ENCODE data around the gene CD248.
"Not testable (repeated sequence)": the region's sequence is repeated elsewhere in the genome, so short reads cannot be mapped to it uniquely, and the experiment has no call there.

Gene CD248

DNA sequence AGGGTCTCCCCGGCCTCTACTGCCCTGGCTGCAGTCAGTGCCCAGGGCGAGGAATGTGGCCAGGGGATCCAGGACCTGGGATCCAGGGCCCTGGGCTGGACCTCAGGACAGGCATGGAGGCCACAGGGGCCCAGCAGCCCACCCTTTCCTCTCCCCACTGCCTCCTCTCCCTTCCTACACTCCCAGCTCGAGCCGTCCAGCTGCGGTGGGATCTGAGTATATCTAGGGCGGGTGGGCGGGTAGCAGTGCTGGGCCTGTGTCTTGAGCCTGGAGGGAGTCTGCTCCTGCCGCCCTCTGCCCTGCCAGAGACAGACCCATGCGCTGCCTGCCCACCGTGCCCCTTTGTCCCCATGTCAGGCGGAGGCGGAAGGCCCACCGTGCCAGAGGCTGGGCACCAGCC, 40.2 kb downstream of the CD248 start:
- H3K4me3 Mint-ChIP-seq, DNase-seq, ATAC-seq, H3K27ac Mint-ChIP-seq, H3K27me3 Mint-ChIP-seq, H3K9me3 Mint-ChIP-seq: not testable (repeated sequence)
- peaks cover 17% of the 10 kb centered on the region for H3K36me3 Mint-ChIP-seq (ENCODE audit: low read depth)
- peaks cover 21% of the 10 kb centered on the region for H3K4me1 Mint-ChIP-seq

DNA sequence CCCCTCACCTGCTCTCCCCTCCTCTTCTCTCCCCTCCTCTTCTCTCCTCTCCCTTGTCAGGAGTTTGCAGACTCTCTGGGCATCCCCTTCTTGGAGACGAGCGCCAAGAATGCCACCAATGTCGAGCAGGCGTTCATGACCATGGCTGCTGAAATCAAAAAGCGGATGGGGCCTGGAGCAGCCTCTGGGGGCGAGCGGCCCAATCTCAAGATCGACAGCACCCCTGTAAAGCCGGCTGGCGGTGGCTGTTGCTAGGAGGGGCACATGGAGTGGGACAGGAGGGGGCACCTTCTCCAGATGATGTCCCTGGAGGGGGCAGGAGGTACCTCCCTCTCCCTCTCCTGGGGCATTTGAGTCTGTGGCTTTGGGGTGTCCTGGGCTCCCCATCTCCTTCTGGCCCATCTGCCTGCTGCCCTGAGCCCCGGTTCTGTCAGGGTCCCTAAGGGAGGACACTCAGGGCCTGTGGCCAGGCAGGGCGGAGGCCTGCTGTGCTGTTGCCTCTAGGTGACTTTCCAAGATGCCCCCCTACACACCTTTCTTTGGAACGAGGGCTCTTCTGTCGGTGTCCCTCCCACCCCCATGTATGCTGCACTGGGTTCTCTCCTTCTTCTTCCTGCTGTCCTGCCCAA, 40.7 kb downstream of the CD248 start:
- H3K27ac Mint-ChIP-seq = no peak overlapping the region

GRCh38 chr11:66275396-66275795, 41.4 kb downstream of the CD248 start:
- Mint-ChIP-seq H3K9me3 (no peaks in the 10 kb centered on the region), H3K36me3 (ENCODE audit: low read depth) (peaks cover 21% of the 10 kb centered on the region), H3K27ac (no peak overlapping the region), H3K4me3 (no peak overlapping the region), H3K4me1 (peaks cover 24% of the 10 kb centered on the region), H3K27me3 (peaks cover 4% of the 10 kb centered on the region)
- ATAC-seq (no peak), DNase-seq (no peak)

More for the DNA sequence above, 40.7 kb downstream of the CD248 start:
- ATAC-seq (no peak), DNase-seq (no peak)
- Mint-ChIP-seq H3K27me3 (peaks cover 4% of the 10 kb centered on the region), H3K36me3 (ENCODE audit: low read depth) (peaks cover 17% of the 10 kb centered on the region), H3K4me1 (peaks cover 18% of the 10 kb centered on the region), H3K4me3 (no peak overlapping the region), H3K9me3 (no peaks in the 10 kb centered on the region)

DNA sequence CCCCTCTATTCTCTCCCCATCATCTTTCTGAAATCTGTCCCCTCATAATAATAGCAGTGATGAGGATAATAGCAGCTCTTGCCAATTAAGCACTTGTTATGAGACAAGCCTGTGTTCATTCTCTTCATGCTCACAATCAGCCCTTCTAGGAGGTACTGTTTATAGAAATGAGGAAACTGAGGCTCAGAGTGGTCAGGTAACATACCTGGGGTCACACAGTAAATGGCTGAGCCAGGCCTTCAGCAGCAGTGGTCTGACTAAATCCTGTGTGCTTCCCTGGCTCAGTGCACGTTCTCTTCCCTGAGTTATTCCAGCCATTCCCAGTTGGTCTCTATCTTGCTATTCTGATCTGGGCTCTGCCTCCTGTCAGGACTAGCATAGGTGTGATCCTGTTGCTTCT, 42.6 kb downstream of the CD248 start:
- Mint-ChIP-seq H3K4me3 (no peak overlapping the region), H3K4me1 (peaks cover 32% of the 10 kb centered on the region), H3K27ac (no peak overlapping the region), H3K9me3 (no peaks in the 10 kb centered on the region), H3K36me3 (ENCODE audit: low read depth) (peaks cover 24% of the 10 kb centered on the region), H3K27me3 (no peaks in the 10 kb centered on the region)
- DNase-seq (no peak), ATAC-seq (no peak)

DNA sequence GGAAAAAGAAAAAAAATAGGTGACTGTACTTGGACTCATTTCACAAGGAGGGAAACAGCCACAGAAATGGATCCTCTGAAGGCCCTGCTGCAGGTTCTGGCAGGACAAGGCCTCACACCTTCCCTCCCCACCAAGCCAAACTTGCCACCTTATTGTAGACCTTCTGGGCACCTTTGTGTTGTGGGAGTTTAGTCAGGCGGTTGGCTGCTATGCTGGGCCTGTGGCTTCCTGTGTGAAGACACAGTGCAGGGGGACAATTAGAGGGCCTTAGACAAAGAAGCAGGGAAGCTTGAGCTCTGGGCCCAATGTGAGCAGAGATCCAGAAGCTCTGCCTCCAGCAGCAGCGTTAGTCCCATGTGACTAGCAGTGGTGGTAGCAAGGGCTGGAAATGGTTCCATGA, 44.2 kb downstream of the CD248 start:
- Mint-ChIP-seq H3K27ac (no peak overlapping the region), H3K27me3 (peaks cover 3% of the 10 kb centered on the region), H3K36me3 (ENCODE audit: low read depth) (peaks cover 28% of the 10 kb centered on the region), H3K4me3 (no peak overlapping the region), H3K4me1 (peaks cover 38% of the 10 kb centered on the region), H3K9me3 (no peaks in the 10 kb centered on the region)
- DNase-seq (no peak), ATAC-seq (no peak)

- no peaks in the 10 kb centered on the region for H3K9me3 Mint-ChIP-seq
- peaks cover 3% of the 10 kb centered on the region for H3K27me3 Mint-ChIP-seq
- H3K4me1 Mint-ChIP-seq = peaks cover 41% of the 10 kb centered on the region
- H3K36me3 Mint-ChIP-seq (ENCODE audit: low read depth) = peaks cover 28% of the 10 kb centered on the region
- DNase-seq (no peak), ATAC-seq (no peak)
- no peak overlapping the region for H3K4me3 Mint-ChIP-seq
- no peak overlapping the region for H3K27ac Mint-ChIP-seq
These were observed 45.0 kb downstream of the CD248 start for GRCh38 chr11:66271816-66272215.

- Mint-ChIP-seq H3K27me3 (peaks cover 3% of the 10 kb centered on the region), H3K4me3 (peak overlapping the region; percentile 92), H3K27ac (peak overlapping the region; percentile 99), H3K36me3 (ENCODE audit: low read depth) (peaks cover 25% of the 10 kb centered on the region), H3K9me3 (no peaks in the 10 kb centered on the region), H3K4me1 (peaks cover 44% of the 10 kb centered on the region)
- ATAC-seq (no peak), DNase-seq (peak; percentile 35)
These were observed 47.6 kb downstream of the CD248 start for GRCh38 chr11:66268952-66269905.

DNA sequence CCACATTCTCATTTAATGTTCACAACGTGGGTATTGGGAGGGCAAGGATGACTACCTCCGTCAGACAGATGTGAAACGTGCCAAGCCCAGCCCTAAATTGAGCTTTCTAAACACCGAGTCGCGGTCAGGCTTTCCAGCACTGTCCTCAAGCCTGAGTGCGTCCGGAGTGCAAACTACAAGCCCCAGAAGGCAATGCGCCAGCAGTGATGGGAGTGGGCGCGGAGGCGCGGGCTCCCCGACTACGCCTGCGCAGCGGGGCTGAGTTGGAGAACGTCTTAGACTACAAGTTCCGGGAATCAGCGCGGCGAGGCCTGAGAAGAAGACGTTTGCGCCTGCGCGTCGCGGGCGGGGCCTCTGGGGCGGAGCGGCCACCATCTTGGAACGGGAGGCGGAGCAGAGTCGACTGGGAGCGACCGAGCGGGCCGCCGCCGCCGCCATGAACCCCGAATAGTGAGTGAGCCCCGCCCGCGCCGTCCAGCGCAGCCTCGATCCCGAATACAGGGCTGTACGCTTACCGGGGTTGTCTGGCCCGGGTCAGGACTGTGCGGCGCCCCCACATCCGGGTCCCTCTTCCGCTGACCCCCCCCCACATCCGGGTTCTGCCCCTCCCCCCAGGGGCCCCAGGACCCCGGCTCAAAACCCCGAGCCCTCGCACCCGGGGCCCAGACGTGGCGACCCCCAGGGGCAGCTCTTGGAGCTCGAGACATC, 48.4 kb downstream of the CD248 start, which contains the start of gene RAB1B:
RAB1B (plus strand) TSS at position 396 of the 708 bp plus-strand sequence; CDS start at position 437, 41 bp downstream.
- Mint-ChIP-seq H3K27ac (peak within 1 kb of the TSS; percentile 99), H3K4me1 (peaks cover 43% of the 10 kb centered on the region), H3K36me3 (ENCODE audit: low read depth) (peaks cover 27% of the 10 kb centered on the region), H3K4me3 (peak within 1 kb of the TSS; percentile 92), H3K9me3 (no peaks in the 10 kb centered on the region), H3K27me3 (peaks cover 3% of the 10 kb centered on the region)
- peak; percentile 99 for DNase-seq
- peak; percentile 88 for ATAC-seq

GRCh38 chr11:66267379-66268243, 49.2 kb downstream of the CD248 start:
- peaks cover 3% of the 10 kb centered on the region for H3K27me3 Mint-ChIP-seq
- DNase-seq (peak; percentile 92), ATAC-seq (peak; percentile 57)
- H3K9me3 Mint-ChIP-seq = no peaks in the 10 kb centered on the region
- peak overlapping the region; percentile 99 for H3K27ac Mint-ChIP-seq
- peak overlapping the region; percentile 92 for H3K4me3 Mint-ChIP-seq
- peaks cover 40% of the 10 kb centered on the region for H3K4me1 Mint-ChIP-seq
- H3K36me3 Mint-ChIP-seq (ENCODE audit: low read depth) = peaks cover 23% of the 10 kb centered on the region

DNA sequence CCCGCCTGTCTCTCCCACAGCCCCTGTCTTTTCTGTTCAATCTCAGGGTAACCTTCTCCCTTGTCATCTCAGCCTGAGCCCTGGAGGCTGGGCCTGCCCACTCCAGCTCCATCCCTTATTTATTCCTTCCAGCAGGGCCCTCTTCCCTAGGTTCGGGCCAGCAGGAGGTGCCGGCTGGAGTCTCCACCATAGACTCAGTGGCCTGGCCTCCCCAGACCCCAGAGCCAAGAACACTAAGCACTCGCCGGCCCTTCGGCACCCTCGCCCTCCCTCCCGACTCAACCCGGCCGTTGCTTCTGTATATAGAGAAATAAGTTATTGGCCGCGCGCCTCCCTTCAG, 49.8 kb downstream of the CD248 start:
- Mint-ChIP-seq H3K9me3 (no peaks in the 10 kb centered on the region), H3K36me3 (ENCODE audit: low read depth) (peaks cover 20% of the 10 kb centered on the region), H3K4me1 (peaks cover 37% of the 10 kb centered on the region), H3K4me3 (peak overlapping the region; percentile 92), H3K27ac (peak overlapping the region; percentile 99), H3K27me3 (peaks cover 3% of the 10 kb centered on the region)
- DNase-seq = no peak
- ATAC-seq = no peak

GRCh38 chr11:66266378-66267038, 50.3 kb downstream of the CD248 start:
- Mint-ChIP-seq H3K4me3 (peak overlapping the region; percentile 92), H3K27me3 (peaks cover 3% of the 10 kb centered on the region), H3K4me1 (peaks cover 37% of the 10 kb centered on the region), H3K36me3 (ENCODE audit: low read depth) (peaks cover 22% of the 10 kb centered on the region), H3K9me3 (no peaks in the 10 kb centered on the region), H3K27ac (peak overlapping the region; percentile 99)
- DNase-seq (no peak), ATAC-seq (no peak)

DNA sequence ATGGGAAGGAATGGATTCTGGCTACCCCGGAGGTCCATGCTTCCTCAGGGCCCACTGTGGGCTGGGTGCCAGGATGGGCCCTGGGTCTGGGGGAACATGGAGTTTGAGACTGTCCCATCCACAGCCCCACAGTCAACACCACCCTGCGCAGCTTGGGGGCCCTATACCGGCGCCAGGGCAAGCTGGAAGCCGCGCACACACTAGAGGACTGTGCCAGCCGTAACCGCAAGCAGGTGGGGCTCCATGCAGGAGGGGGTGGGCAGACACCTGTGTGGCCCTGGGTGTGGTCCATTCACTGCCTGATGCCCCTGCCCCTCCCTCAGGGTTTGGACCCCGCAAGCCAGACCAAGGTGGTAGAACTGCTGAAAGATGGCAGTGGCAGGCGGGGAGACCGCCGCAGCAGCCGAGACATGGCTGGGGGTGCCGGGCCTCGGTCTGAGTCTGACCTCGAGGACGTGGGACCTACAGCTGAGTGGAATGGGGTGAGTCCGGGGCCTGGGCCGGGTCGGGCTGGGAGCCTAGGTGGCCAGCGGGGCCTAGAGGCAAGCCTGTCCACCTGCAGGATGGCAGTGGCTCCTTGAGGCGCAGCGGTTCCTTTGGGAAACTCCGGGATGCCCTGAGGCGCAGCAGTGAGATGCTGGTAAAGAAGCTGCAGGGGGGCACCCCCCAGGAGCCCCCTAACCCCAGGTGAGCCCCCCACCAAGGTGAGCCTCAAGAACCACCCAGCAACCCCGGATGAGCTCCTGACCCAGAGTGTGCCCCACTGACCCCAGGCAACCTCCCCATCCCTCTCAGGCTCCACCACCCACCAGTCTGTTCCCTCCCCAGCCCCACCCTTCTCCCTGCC, 51.1 kb downstream of the CD248 start:
- DNase-seq (no peak), ATAC-seq (no peak)
- Mint-ChIP-seq H3K36me3 (ENCODE audit: low read depth) (peaks cover 22% of the 10 kb centered on the region), H3K27me3 (peaks cover 3% of the 10 kb centered on the region), H3K4me3 (no peak overlapping the region), H3K9me3 (no peaks in the 10 kb centered on the region), H3K27ac (no peak overlapping the region), H3K4me1 (peaks cover 35% of the 10 kb centered on the region)

- H3K4me3 Mint-ChIP-seq = no peak overlapping the region
- no peak overlapping the region for H3K27ac Mint-ChIP-seq
- H3K36me3 Mint-ChIP-seq (ENCODE audit: low read depth) = peaks cover 24% of the 10 kb centered on the region
- H3K9me3 Mint-ChIP-seq = no peaks in the 10 kb centered on the region
- peak; percentile 63 for DNase-seq
- peaks cover 28% of the 10 kb centered on the region for H3K4me1 Mint-ChIP-seq
- no peak for ATAC-seq
- H3K27me3 Mint-ChIP-seq = peaks cover 3% of the 10 kb centered on the region
These were observed 51.9 kb downstream of the CD248 start for GRCh38 chr11:66264914-66265313.
